K562 (cell line): ENCODE data around the gene RERE. TPM values are rescaled to one million over a fixed set of nuclear protein-coding genes. Genes with fewer than 3 reads are reported as not detected.

Experiments
- CREM ChIP-seq: IDR thresholded peaks from 2 replicates; pipeline ENCODE4 v1.6.1; 2014; ENCODE audit warnings: antibody characterized with exemption, low read depth
- FIP1L1 ChIP-seq: fragments of 200-400 bp; formaldehyde crosslinking; IDR thresholded peaks from 2 replicates; pipeline ENCODE4 v1.6.1; 2018; ENCODE audit warnings: mild to moderate bottlenecking, low read depth, low read length; ENCODE audit not compliant: poor library complexity, severe bottlenecking
- FUS ChIP-seq: fragments of 200-400 bp; formaldehyde crosslinking; optimal IDR thresholded peaks from 2 replicates; pipeline ENCODE3; 2017; ENCODE audit warnings: low read depth, low read length
- GATA2 ChIP-seq: sonication (generic); formaldehyde crosslinking; IDR thresholded peaks from 2 replicates; pipeline ENCODE4 v1.4.0; 2020; ENCODE audit warnings: mild to moderate bottlenecking, missing genetic modification reagents
- KDM2B ChIP-seq: fragments of 250-450 bp; sonication (Bioruptor Pico); IDR thresholded peaks from 2 replicates; pipeline ENCODE4 v1.8.0; 2021; ENCODE audit warnings: mild to moderate bottlenecking, moderate library complexity
- KLF1 ChIP-seq: fragments of 450-650 bp; IDR thresholded peaks from 2 replicates; pipeline ENCODE4 v1.6.1; 2016; ENCODE audit warnings: missing genetic modification characterization, missing compliant biosample characterization
- KLF6 ChIP-seq: fragments of 250-450 bp; sonication (Bioruptor Pico); IDR thresholded peaks from 2 replicates; pipeline ENCODE4 v1.4.0; 2020; ENCODE audit warnings: mild to moderate bottlenecking, moderate library complexity, borderline replicate concordance
- MCM5 ChIP-seq: fragments of 450-650 bp; IDR thresholded peaks from 2 replicates; pipeline ENCODE4 v1.6.1; 2016; ENCODE audit warnings: low read depth
- MECOM ChIP-seq: fragments of 250-450 bp; sonication (Bioruptor Pico); IDR thresholded peaks from 2 replicates; pipeline ENCODE4 v1.8.0; 2022; ENCODE audit warnings: inconsistent platforms
- NR1H2 ChIP-seq: sonication (generic); formaldehyde crosslinking; IDR thresholded peaks from 2 replicates; pipeline ENCODE4 v1.4.0; 2020; ENCODE audit warnings: mild to moderate bottlenecking, missing genetic modification reagents
- ZFP1 ChIP-seq: fragments of 450-650 bp; formaldehyde crosslinking; IDR thresholded peaks from 2 replicates; pipeline ENCODE4 v1.4.0; 2020; ENCODE audit warnings: mild to moderate bottlenecking, mixed read lengths
- ZKSCAN8 ChIP-seq: fragments of 200-800 bp; sonication (Bioruptor generic); IDR thresholded peaks from 2 replicates; pipeline ENCODE4 v1.6.1; 2016; ENCODE audit warnings: missing genetic modification characterization, missing compliant biosample characterization
- ZNF551 ChIP-seq: fragments of 250-450 bp; sonication (Bioruptor Pico); IDR thresholded peaks from 2 replicates; pipeline ENCODE4 v1.5.0; 2021; ENCODE audit warnings: mild to moderate bottlenecking, moderate library complexity
- polyA plus RNA-seq, 8 experiments: library from polyadenylated mRNA; depleted of rRNA in 4 of 8; stranded (reverse) in 5 of 8; unstranded in 3 of 8; fragments of >200 nt; fragmentation: Nextera tagmentation in 2 of 8; fragmentation: Illumina TruSeq in 1 of 8; extraction: Ambion mirVana in 2 of 8; extraction: Trizol in 1 of 8; gene quantifications; 2 replicates each; pipeline versions ENCODE4 v1.2.1 to v1.2.3, GENCODE V29; 2011 to 2014; ENCODE audit warnings: inconsistent platforms in 1 of 8, missing spikeins in 1 of 8
- total RNA-seq, 7 experiments: library from RNA; depleted of rRNA in 6 of 7; stranded (reverse); fragments of >200 nt in 6 of 7; fragmentation: Illumina TruSeq in 2 of 7; extraction: Trizol in 2 of 7; gene quantifications; 2 replicates each; pipeline versions ENCODE4 v1.2.1 to v1.2.3, GENCODE V29; 2011 to 2021; ENCODE audit warnings: low replicate concordance in 1 of 7
- TF ChIP-seq, protein P1 (sequence below): sonication (generic); formaldehyde crosslinking; IDR thresholded peaks from 2 replicates; pipeline ENCODE4 v1.8.1; 2023; ENCODE audit warnings: mild to moderate bottlenecking, missing genetic modification reagents
- TF ChIP-seq, protein P2 (sequence below): fragments of 450-650 bp; formaldehyde crosslinking; IDR thresholded peaks from 2 replicates; pipeline ENCODE4 v1.4.0; 2022; ENCODE audit warnings: mild to moderate bottlenecking, moderate library complexity
- TF ChIP-seq, protein P3 (sequence below): fragments of 250-450 bp; sonication (Bioruptor Pico); IDR thresholded peaks from 2 replicates; pipeline ENCODE4 v1.4.0; 2020; ENCODE audit warnings: mild to moderate bottlenecking, moderate library complexity
- TF ChIP-seq, protein P4 (sequence below): fragments of 250-450 bp; sonication (Bioruptor Pico); IDR thresholded peaks from 2 replicates; pipeline ENCODE4 v1.8.0; 2021; ENCODE audit warnings: mild to moderate bottlenecking, moderate library complexity
- TF ChIP-seq, protein P5 (sequence below): sonication (generic); formaldehyde crosslinking; IDR thresholded peaks from 2 replicates; pipeline ENCODE4 v1.8.1; 2023; ENCODE audit warnings: mild to moderate bottlenecking, missing genetic modification reagents, moderate library complexity

RERE gene
- total and polyA plus RNA-seq, 9 of the 15 experiments (the other 6 are each of a cell fraction or from before 2014, with no cell fraction given) = 3.0 to 51.5 (median 13.4) TPM

DNA sequence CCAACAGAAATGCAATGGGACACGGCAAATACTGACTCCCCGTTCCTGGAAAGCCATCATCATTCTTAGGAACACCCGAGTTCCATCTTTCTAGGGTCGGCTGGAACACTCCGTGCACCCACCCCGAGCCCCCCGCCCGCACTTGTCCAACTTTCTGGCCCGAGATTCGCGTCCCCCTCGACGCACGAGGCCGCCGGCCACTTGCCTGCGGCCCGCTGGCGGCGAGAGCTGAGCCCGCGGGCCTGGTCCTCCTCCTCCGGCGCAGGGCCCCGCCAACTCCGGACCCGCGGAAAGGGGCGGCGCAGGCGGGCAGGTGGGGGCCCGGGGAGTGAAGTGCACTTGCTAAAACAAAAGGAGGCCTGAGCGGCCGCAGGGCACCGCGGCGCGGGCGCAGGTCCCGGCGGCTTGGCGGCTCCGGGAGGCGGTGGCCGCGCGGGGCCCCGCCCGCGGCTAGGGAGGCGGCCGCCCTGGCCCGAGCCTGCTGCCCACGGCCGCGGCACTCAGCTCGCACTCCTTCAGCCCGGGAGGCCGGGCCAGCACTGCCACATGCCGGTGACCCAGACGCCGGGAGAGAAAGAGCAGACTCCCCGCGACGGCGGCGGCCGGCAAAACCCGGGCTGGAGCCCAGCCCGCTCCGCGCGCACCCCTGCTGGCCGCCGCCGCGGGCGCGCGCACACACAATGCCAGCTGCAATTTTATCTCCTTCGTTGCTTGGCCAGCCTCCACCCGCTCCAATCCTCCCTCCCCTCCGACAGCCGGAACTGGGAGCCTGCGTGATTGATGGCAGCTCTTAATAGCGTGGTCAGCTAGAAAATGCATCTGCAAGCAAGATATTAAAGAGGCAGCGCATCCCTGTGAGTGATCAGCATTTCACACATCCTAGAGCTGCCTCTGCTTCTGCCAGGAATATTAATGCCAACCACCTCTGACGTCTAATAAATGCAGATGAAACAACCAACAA, 114.3 kb downstream of the RERE start (continued):
- TF ChIP-seq, protein P1, sequence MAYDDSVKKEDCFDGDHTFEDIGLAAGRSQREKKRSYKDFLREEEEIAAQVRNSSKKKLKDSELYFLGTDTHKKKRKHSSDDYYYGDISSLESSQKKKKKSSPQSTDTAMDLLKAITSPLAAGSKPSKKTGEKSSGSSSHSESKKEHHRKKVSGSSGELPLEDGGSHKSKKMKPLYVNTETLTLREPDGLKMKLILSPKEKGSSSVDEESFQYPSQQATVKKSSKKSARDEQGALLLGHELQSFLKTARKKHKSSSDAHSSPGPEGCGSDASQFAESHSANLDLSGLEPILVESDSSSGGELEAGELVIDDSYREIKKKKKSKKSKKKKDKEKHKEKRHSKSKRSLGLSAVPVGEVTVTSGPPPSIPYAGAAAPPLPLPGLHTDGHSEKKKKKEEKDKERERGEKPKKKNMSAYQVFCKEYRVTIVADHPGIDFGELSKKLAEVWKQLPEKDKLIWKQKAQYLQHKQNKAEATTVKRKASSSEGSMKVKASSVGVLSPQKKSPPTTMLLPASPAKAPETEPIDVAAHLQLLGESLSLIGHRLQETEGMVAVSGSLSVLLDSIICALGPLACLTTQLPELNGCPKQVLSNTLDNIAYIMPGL (CRISPR knock-in tag) = no peak
- TF ChIP-seq MECOM (CRISPR knock-in tag) = no peak
- no peak for TF ChIP-seq KLF6 (CRISPR knock-in tag)
- TF ChIP-seq GATA2 (CRISPR knock-in tag) = peak; percentile 57; the same call in 1 of the 2 replicates
- TF ChIP-seq ZKSCAN8 (CRISPR knock-in tag) = no peak
- TF ChIP-seq ZFP1 (CRISPR knock-in tag) = no peak
- TF ChIP-seq, protein P2, sequence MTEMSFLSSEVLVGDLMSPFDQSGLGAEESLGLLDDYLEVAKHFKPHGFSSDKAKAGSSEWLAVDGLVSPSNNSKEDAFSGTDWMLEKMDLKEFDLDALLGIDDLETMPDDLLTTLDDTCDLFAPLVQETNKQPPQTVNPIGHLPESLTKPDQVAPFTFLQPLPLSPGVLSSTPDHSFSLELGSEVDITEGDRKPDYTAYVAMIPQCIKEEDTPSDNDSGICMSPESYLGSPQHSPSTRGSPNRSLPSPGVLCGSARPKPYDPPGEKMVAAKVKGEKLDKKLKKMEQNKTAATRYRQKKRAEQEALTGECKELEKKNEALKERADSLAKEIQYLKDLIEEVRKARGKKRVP (CRISPR knock-in tag) = peak; percentile 37; the same call in 1 of the 2 replicates
- TF ChIP-seq, protein P3, sequence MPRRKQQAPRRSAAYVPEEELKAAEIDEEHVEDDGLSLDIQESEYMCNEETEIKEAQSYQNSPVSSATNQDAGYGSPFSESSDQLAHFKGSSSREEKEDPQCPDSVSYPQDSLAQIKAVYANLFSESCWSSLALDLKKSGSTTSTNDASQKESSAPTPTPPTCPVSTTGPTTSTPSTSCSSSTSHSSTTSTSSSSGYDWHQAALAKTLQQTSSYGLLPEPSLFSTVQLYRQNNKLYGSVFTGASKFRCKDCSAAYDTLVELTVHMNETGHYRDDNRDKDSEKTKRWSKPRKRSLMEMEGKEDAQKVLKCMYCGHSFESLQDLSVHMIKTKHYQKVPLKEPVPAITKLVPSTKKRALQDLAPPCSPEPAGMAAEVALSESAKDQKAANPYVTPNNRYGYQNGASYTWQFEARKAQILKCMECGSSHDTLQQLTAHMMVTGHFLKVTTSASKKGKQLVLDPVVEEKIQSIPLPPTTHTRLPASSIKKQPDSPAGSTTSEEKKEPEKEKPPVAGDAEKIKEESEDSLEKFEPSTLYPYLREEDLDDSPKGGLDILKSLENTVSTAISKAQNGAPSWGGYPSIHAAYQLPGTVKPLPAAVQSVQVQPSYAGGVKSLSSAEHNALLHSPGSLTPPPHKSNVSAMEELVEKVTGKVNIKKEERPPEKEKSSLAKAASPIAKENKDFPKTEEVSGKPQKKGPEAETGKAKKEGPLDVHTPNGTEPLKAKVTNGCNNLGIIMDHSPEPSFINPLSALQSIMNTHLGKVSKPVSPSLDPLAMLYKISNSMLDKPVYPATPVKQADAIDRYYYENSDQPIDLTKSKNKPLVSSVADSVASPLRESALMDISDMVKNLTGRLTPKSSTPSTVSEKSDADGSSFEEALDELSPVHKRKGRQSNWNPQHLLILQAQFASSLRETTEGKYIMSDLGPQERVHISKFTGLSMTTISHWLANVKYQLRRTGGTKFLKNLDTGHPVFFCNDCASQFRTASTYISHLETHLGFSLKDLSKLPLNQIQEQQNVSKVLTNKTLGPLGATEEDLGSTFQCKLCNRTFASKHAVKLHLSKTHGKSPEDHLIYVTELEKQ = no peak
- TF ChIP-seq MCM5 = no peak
- TF ChIP-seq FIP1L1 = peak; percentile 97
- TF ChIP-seq, protein P4, sequence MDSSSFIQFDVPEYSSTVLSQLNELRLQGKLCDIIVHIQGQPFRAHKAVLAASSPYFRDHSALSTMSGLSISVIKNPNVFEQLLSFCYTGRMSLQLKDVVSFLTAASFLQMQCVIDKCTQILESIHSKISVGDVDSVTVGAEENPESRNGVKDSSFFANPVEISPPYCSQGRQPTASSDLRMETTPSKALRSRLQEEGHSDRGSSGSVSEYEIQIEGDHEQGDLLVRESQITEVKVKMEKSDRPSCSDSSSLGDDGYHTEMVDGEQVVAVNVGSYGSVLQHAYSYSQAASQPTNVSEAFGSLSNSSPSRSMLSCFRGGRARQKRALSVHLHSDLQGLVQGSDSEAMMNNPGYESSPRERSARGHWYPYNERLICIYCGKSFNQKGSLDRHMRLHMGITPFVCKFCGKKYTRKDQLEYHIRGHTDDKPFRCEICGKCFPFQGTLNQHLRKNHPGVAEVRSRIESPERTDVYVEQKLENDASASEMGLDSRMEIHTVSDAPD (CRISPR knock-in tag) = no peak
- TF ChIP-seq KDM2B = no peak
- no peak for TF ChIP-seq KLF1 (tag)
- peak; percentile 48; the same call in 1 of the 2 replicates for TF ChIP-seq CREM
- TF ChIP-seq ZNF551 (CRISPR knock-in tag) = no peak
- TF ChIP-seq NR1H2 (CRISPR knock-in tag) = no peak
- peak; percentile 96 for TF ChIP-seq FUS
- TF ChIP-seq, protein P5, sequence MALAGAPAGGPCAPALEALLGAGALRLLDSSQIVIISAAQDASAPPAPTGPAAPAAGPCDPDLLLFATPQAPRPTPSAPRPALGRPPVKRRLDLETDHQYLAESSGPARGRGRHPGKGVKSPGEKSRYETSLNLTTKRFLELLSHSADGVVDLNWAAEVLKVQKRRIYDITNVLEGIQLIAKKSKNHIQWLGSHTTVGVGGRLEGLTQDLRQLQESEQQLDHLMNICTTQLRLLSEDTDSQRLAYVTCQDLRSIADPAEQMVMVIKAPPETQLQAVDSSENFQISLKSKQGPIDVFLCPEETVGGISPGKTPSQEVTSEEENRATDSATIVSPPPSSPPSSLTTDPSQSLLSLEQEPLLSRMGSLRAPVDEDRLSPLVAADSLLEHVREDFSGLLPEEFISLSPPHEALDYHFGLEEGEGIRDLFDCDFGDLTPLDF (CRISPR knock-in tag) = peak; percentile 92
